HL-60 (cell line): ENCODE data around the gene CATSPERD.

Experiments
- CTCF ChIP-seq: IDR thresholded peaks from one replicate; pipeline ENCODE4 v1.5.1; 2011; ENCODE audit warnings: low read length, control low read depth, inconsistent platforms; ENCODE audit not compliant: insufficient read depth
- GABPA ChIP-seq: IDR thresholded peaks from 2 replicates; pipeline ENCODE4 v1.6.1; 2012; ENCODE audit warnings: low read depth
- POLR2AphosphoS5 ChIP-seq: IDR thresholded peaks from 2 replicates; pipeline ENCODE4 v1.6.1; 2012; ENCODE audit warnings: low read depth
- SPI1 ChIP-seq: IDR thresholded peaks from 2 replicates; pipeline ENCODE4 v1.6.1; 2012; ENCODE audit warnings: low read depth, mild to moderate bottlenecking, borderline replicate concordance

GRCh38 chr19:5674714-5675113 lies 45.7 kb upstream of the CATSPERD start:
- TF ChIP-seq CTCF = no peak
- no peak; the same call in 1 of the 2 replicates for TF ChIP-seq POLR2AphosphoS5
- no peak for TF ChIP-seq GABPA
- TF ChIP-seq SPI1 = no peak
